DOHH2 (cell line): Measurements from ENCODE around the gene FAM174B.

ENCODE experiments used
- H3F3A ChIP-seq: fragments of 200-600 bp; sonication (generic), shearing (Covaris generic); 2 replicates; pipeline ENCODE4 v1.6.0; 2016; ENCODE audit warnings: antibody characterized with exemption, mild to moderate bottlenecking; ENCODE audit not compliant: control insufficient read depth, insufficient read depth
- H3K27ac ChIP-seq: fragments of 200-600 bp; sonication (generic); 2 replicates; pipeline ENCODE4 v1.5.1; 2014; ENCODE audit warnings: low read depth, mild to moderate bottlenecking, low read length, moderate library complexity
- H3K27me3 ChIP-seq: fragments of 200-600 bp; sonication (generic); 2 replicates; pipeline ENCODE4 v1.6.1; 2014; ENCODE audit warnings: mild to moderate bottlenecking, low read length, mixed read lengths; ENCODE audit not compliant: control insufficient read depth
- H3K36me3 ChIP-seq: fragments of 200-600 bp; sonication (generic); 2 replicates; pipeline ENCODE4 v1.6.1; 2014; ENCODE audit warnings: mild to moderate bottlenecking, low read length, moderate library complexity, mixed read lengths; ENCODE audit not compliant: control insufficient read depth
- H3K4me1 ChIP-seq: fragments of 200-600 bp; sonication (generic); 2 replicates; pipeline ENCODE4 v1.6.1; 2014; ENCODE audit warnings: mild to moderate bottlenecking, low read length, mixed read lengths; ENCODE audit not compliant: control insufficient read depth
- H3K4me2 ChIP-seq: fragments of 200-600 bp; sonication (generic); 2 replicates; pipeline ENCODE4 v1.6.0; 2014; ENCODE audit warnings: mild to moderate bottlenecking, low read length, moderate library complexity
- H3K4me3 ChIP-seq: fragments of 200-600 bp; sonication (generic); 2 replicates; pipeline ENCODE4 v1.5.1; 2014; ENCODE audit warnings: mild to moderate bottlenecking, low read length, mixed read lengths
- H3K79me2 ChIP-seq: fragments of 200-600 bp; sonication (generic); 2 replicates; pipeline ENCODE4 v1.6.1; 2014; ENCODE audit warnings: mild to moderate bottlenecking, low read length, mixed read lengths; ENCODE audit not compliant: control insufficient read depth
- H3K9me2 ChIP-seq: fragments of 200-600 bp; sonication (generic); replicated peaks from 2 replicates; pipeline ENCODE4 v1.6.1; 2014; ENCODE audit warnings: mild to moderate bottlenecking, low read length, mixed read lengths; ENCODE audit not compliant: control insufficient read depth
- H3K9me3 ChIP-seq: fragments of 200-600 bp; sonication (generic); 2 replicates; pipeline ENCODE4 v1.6.1; 2014; ENCODE audit warnings: antibody characterized with exemption, low read length, mixed read lengths; ENCODE audit not compliant: control insufficient read depth, insufficient read depth
- H4K20me1 ChIP-seq: fragments of 200-600 bp; sonication (generic); 2 replicates; pipeline ENCODE4 v1.6.0; 2014; ENCODE audit warnings: low read depth, mild to moderate bottlenecking, antibody characterized with exemption, low read length, moderate library complexity; ENCODE audit not compliant: control insufficient read depth, insufficient read depth
- EZH2phosphoT487 ChIP-seq: fragments of 200-600 bp; sonication (generic); IDR thresholded peaks from 2 replicates; pipeline ENCODE4 v1.6.1; 2017; ENCODE audit warnings: borderline replicate concordance, mild to moderate bottlenecking, antibody characterized with exemption, low read length, moderate library complexity, mixed read lengths
- TF ChIP-seq, protein P1 (sequence below): fragments of 200-600 bp; sonication (generic); IDR thresholded peaks from one replicate; pipeline ENCODE4 v1.5.1; 2014; ENCODE audit warnings: antibody characterized with exemption, mild to moderate bottlenecking, low read depth, low read length; ENCODE audit not compliant: poor library complexity, severe bottlenecking

FAM174B gene

DNA sequence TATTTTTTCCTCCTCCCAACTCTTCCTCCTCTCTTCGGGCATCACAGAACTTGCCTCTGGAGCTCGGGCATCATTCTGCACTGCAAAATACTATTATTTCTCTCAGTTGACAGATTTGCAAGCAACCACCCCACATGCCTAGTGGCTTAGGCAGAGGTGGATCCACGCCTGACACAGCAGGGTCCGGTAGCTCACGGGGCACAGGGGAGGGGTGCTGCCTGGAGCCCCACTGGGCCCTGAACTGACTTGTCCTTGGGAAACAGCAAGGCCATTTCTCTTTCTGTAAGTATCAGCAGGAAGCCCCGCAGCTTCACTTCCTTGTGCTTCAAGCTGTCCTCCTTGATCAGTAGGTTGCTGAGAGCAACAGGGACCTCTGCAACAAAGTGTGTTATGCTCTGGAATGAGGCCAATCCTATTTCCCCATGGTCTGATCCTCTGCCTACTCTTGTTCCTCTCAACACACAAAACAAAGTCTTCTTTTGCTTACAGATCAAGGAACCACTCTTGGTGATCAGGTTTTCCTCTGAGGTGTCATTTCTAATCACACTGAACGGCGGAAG is 69.1 kb downstream of the FAM174B start:
- TF ChIP-seq EZH2phosphoT487: no peak
- TF ChIP-seq, protein P1, sequence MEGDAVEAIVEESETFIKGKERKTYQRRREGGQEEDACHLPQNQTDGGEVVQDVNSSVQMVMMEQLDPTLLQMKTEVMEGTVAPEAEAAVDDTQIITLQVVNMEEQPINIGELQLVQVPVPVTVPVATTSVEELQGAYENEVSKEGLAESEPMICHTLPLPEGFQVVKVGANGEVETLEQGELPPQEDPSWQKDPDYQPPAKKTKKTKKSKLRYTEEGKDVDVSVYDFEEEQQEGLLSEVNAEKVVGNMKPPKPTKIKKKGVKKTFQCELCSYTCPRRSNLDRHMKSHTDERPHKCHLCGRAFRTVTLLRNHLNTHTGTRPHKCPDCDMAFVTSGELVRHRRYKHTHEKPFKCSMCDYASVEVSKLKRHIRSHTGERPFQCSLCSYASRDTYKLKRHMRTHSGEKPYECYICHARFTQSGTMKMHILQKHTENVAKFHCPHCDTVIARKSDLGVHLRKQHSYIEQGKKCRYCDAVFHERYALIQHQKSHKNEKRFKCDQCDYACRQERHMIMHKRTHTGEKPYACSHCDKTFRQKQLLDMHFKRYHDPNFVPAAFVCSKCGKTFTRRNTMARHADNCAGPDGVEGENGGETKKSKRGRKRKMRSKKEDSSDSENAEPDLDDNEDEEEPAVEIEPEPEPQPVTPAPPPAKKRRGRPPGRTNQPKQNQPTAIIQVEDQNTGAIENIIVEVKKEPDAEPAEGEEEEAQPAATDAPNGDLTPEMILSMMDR: no peak
- no peaks in the 10 kb centered on the region for H3F3A ChIP-seq
- no peaks in the 10 kb centered on the region for H3K9me2 ChIP-seq
- H3K4me2 ChIP-seq: no peak overlapping the region
- no peaks in the 10 kb centered on the region for H3K4me1 ChIP-seq
- no peak overlapping the region for H3K4me3 ChIP-seq
- no peaks in the 10 kb centered on the region for H4K20me1 ChIP-seq
- H3K27me3 ChIP-seq: no peaks in the 10 kb centered on the region
- no peak overlapping the region for H3K27ac ChIP-seq
- H3K9me3 ChIP-seq: no peaks in the 10 kb centered on the region
- no peaks in the 10 kb centered on the region for H3K79me2 ChIP-seq
- H3K36me3 ChIP-seq: no peaks in the 10 kb centered on the region

DNA sequence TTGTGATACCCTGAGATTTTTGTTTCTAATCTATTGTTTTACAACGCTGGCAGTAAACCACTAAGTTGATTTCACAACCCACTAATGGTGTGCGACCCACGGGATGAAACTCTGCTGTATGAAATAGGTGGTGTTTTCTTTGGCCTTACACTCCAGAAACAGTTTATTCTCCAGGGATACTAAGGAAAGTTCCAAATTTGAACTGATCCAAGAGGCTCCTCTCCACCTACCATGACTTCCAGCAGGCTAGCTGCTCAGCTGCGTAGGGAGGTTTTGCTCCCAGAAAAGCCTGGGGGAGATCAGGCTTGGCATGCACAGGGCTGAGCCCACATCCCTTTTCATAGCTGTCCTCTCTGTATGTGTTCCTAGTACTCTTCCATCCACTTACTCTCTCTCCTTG is 71.5 kb downstream of the FAM174B start:
- Histone ChIP-seq H3K9me2 (no peaks in the 10 kb centered on the region), H4K20me1 (no peaks in the 10 kb centered on the region), H3K79me2 (no peaks in the 10 kb centered on the region), H3K27ac (no peak overlapping the region), H3K4me2 (no peak overlapping the region), H3F3A (no peaks in the 10 kb centered on the region), H3K4me3 (no peak overlapping the region), H3K9me3 (no peaks in the 10 kb centered on the region), H3K36me3 (no peaks in the 10 kb centered on the region), H3K27me3 (no peaks in the 10 kb centered on the region), H3K4me1 (no peaks in the 10 kb centered on the region)
- TF ChIP-seq EZH2phosphoT487: no peak
- TF ChIP-seq, protein P1: no peak

DNA sequence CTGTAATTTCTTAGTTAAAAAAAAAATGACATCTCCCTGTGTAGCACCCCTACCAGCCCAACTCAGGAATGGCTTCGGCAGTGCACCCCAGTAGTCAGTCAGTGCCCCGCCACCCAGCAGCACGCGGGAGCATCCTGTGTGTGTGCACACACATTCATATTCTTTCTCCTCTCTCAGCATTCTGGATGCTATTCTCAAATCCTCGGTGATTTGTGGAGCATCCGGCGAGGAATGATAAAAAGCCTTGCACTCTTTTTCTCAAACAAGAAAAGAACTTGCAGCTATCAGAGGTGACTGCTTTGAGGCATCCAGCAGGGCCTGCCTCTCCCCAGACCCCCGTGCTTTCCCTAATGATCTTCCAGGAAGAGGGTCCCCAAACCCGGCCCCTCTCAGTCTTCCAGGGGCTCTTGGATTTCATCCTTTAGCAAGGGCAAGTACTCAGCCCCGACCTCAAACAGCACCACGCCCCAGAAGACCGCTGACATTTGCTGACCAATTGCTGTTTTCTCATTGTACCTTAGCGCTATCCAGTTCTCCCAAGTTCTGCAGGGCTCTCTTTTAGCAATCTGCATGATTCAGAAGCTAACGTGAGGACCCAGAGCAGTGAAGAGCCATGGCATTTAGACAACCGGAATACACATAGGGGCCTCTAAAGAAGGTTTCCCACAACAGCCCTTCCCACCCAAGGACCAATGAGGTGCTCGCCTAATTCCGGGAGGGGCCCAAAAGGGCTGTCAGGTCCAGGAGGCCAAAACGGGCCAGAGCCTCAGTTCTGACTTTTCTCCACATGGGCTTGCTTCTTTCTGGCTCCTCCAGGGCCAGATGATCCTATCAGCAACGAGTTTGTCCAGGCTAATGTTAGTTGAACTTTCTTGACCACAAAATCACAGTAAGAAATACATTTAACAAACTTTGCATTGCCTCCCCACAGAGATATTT is 72.2 kb downstream of the FAM174B start:
- Histone ChIP-seq H3K4me3 (no peak overlapping the region), H4K20me1 (no peaks in the 10 kb centered on the region), H3K27me3 (no peaks in the 10 kb centered on the region), H3K36me3 (no peaks in the 10 kb centered on the region), H3K9me2 (no peaks in the 10 kb centered on the region), H3K9me3 (no peaks in the 10 kb centered on the region), H3K4me1 (no peaks in the 10 kb centered on the region), H3K27ac (no peak overlapping the region), H3K4me2 (no peak overlapping the region), H3K79me2 (no peaks in the 10 kb centered on the region), H3F3A (no peaks in the 10 kb centered on the region)
- no peak for TF ChIP-seq EZH2phosphoT487
- TF ChIP-seq, protein P1: no peak
